Measurements from ENCODE around the gene LRRC74A. TPM values are rescaled to one million over a fixed set of nuclear protein-coding genes. Genes with fewer than 3 reads are reported as not detected.

The LRRC74A gene
- total and polyA plus RNA-seq, 9 donors: 0.10 to 0.12 TPM; not detected in 7

- Histone ChIP-seq H3K27me3 (no peaks in the 10 kb centered on the region), H3K27ac (no peak overlapping the region), H3K4me1 (ENCODE audit: insufficient read depth) (no peaks in the 10 kb centered on the region), H3K36me3 (no peaks in the 10 kb centered on the region), H3K4me3 (no peak overlapping the region), H3K9me3 (no peaks in the 10 kb centered on the region)
- DNase-seq: no peak
- WGBS, 3 donors: 77 to 87% (median 85%) methylated on average over 6 of the region's 6 CpGs
- TF ChIP-seq EP300 (IDR thresholded peaks at IDR 0.05) (no peak), POLR2A (IDR thresholded peaks at IDR 0.05) (no peak), CTCF (IDR thresholded peaks at IDR 0.05) (no peak)
- intact Hi-C loops (cut with DNase I): no loop called here
Observed at GRCh38 chr14:76883447-76883846, 57.2 kb downstream of the LRRC74A start.

- Histone ChIP-seq H3K36me3 (no peaks in the 10 kb centered on the region), H3K27ac (no peak overlapping the region), H3K4me1 (ENCODE audit: insufficient read depth) (no peaks in the 10 kb centered on the region), H3K9me3 (no peaks in the 10 kb centered on the region), H3K27me3 (no peaks in the 10 kb centered on the region), H3K4me3 (no peak overlapping the region)
- 80 to 87% (median 82%) methylated on average over 6 of the region's 6 CpGs for WGBS, 3 donors
- no peak for TF ChIP-seq POLR2A (IDR thresholded peaks at IDR 0.05)
- TF ChIP-seq CTCF (IDR thresholded peaks at IDR 0.05): no peak
- TF ChIP-seq EP300 (IDR thresholded peaks at IDR 0.05): no peak
- intact Hi-C loops (cut with DNase I): no loop called here
- no peak for DNase-seq
Observed at GRCh38 chr14:76884394-76884793, 58.2 kb downstream of the LRRC74A start.

- TF ChIP-seq POLR2A (IDR thresholded peaks at IDR 0.05): no peak
- TF ChIP-seq CTCF (IDR thresholded peaks at IDR 0.05): no peak
- no peak for TF ChIP-seq EP300 (IDR thresholded peaks at IDR 0.05)
- Histone ChIP-seq H3K27ac (no peak overlapping the region), H3K27me3 (no peaks in the 10 kb centered on the region), H3K4me3 (no peak overlapping the region), H3K9me3 (no peaks in the 10 kb centered on the region), H3K36me3 (no peaks in the 10 kb centered on the region), H3K4me1 (ENCODE audit: insufficient read depth) (no peaks in the 10 kb centered on the region)
- no peak for DNase-seq
- intact Hi-C loops (cut with DNase I): no loop called here
- 76 to 83% (median 81%) methylated on average over 12 to 14 of the region's 14 CpGs for WGBS, 3 donors
Observed at GRCh38 chr14:76884853-76885276, 58.7 kb downstream of the LRRC74A start.

GRCh38 chr14:76887191-76887590 is 61.0 kb downstream of the LRRC74A start:
- Histone ChIP-seq H3K9me3 (no peaks in the 10 kb centered on the region), H3K4me1 (ENCODE audit: insufficient read depth) (no peaks in the 10 kb centered on the region), H3K27me3 (no peaks in the 10 kb centered on the region), H3K4me3 (no peak overlapping the region), H3K27ac (no peak overlapping the region), H3K36me3 (no peaks in the 10 kb centered on the region)
- 25 to 27% (median 26%) methylated on average over 6 of the region's 6 CpGs for WGBS, 3 donors
- intact Hi-C loops (cut with DNase I): no loop called here
- DNase-seq: no peak
- TF ChIP-seq POLR2A (IDR thresholded peaks at IDR 0.05) (no peak), EP300 (IDR thresholded peaks at IDR 0.05) (no peak), CTCF (IDR thresholded peaks at IDR 0.05) (no peak)

All from ovary (tissue), 9 donors.